ENCODE data around the gene PDXP. TPM values are rescaled to one million over a fixed set of nuclear protein-coding genes. Genes with fewer than 3 reads are reported as not detected.
A peak's percentile ranks its signal among the peaks of the same experiment; 100 is the strongest.

The PDXP gene
- total and polyA plus RNA-seq, 11 donors: 12.8 to 36.4 (median 25.9) TPM

GRCh38 chr22:37681556-37682049, 23.1 kb downstream of the PDXP start:
- H3K9me3 ChIP-seq: no peaks in the 10 kb centered on the region
- peaks cover 0 to 34% (median 28%) of the 10 kb centered on the region in 9 donors for H3K36me3 ChIP-seq
- no peak overlapping the region for H3K27ac ChIP-seq
- peaks cover 3 to 34% (median 22%) of the 10 kb centered on the region in 12 donors for H3K4me1 ChIP-seq
- 19 to 31% (median 22%) methylated on average over 6 of the region's 6 CpGs for WGBS, 4 donors
- TF ChIP-seq POLR2A (IDR thresholded peaks at IDR 0.05) (no peak), CTCF (IDR thresholded peaks at IDR 0.05) (peak; percentile 81 to 93 (median 86))
- H3K27me3 ChIP-seq: no peaks in the 10 kb centered on the region
- H3K4me3 ChIP-seq: no peak overlapping the region
- peak; percentile 68 to 82 (median 76) for DNase-seq
- intact Hi-C loops (cut with DNase I): loop anchor here in 9 of 10 donors (1.0 to 10.0 kb wide), 8 partner anchors 21 to 113 kb away; no protein-coding TSS in a partner anchor
- peak; percentile 28 to 58 (median 40) for ATAC-seq

GRCh38 chr22:37684803-37685615, 26.5 kb downstream of the PDXP start:
- no peak for TF ChIP-seq POLR2A (IDR thresholded peaks at IDR 0.05)
- TF ChIP-seq CTCF (IDR thresholded peaks at IDR 0.05): no peak
- Histone ChIP-seq H3K36me3 (peaks cover 0 to 26% (median 20%) of the 10 kb centered on the region in 9 donors), H3K4me3 (no peak overlapping the region), H3K27ac (no peak overlapping the region), H3K4me1 (peaks cover 4 to 32% (median 21%) of the 10 kb centered on the region in 12 donors), H3K9me3 (no peaks in the 10 kb centered on the region), H3K27me3 (no peaks in the 10 kb centered on the region)
- intact Hi-C loops (cut with DNase I): loop anchor here in 9 of 10 donors (5.0 to 10.0 kb wide), 7 partner anchors 38 to 110 kb away; no protein-coding TSS in a partner anchor
- ATAC-seq (no peak), DNase-seq (no peak)
- 77 to 85% (median 83%) methylated on average over 16 of the region's 16 CpGs for WGBS, 4 donors

GRCh38 chr22:37686002-37686982, 27.8 kb downstream of the PDXP start, which contains the start of gene NOL12:
Gene NOL12 (plus strand): TSS chr22:37686343. CDS start chr22:37686393, 50 bp downstream.
- Histone ChIP-seq H3K4me3 (peak within 1 kb of the TSS; percentile 59 to 92 (median 84)), H3K4me1 (peaks cover 4 to 28% (median 17%) of the 10 kb centered on the region in 12 donors), H3K27ac (peak within 1 kb of the TSS; percentile 59 to 97 (median 90)), H3K9me3 (no peaks in the 10 kb centered on the region), H3K27me3 (no peaks in the 10 kb centered on the region), H3K36me3 (peaks cover 0 to 35% (median 30%) of the 10 kb centered on the region in 9 donors)
- WGBS, 4 donors: 2 to 3% (median 3%) methylated on average over 59 to 62 of the region's 62 CpGs
- peak; percentile 79 to 96 (median 92) for ATAC-seq
- DNase-seq: peak; percentile 83 to 90 (median 85)
- peak in 2 of 12 donors; percentile 7 to 41 for TF ChIP-seq CTCF (IDR thresholded peaks at IDR 0.05)
- TF ChIP-seq POLR2A (IDR thresholded peaks at IDR 0.05): no peak
- intact Hi-C loops (cut with DNase I): loop anchor here in 6 of 10 donors (5.0 to 10.0 kb wide), 5 partner anchors 39 to 109 kb away; no protein-coding TSS in a partner anchor
